IMR-90 (cell line): ENCODE data around the gene PATJ. TPM values are rescaled to one million over a fixed set of nuclear protein-coding genes. Genes with fewer than 3 reads are reported as not detected.
A peak's percentile ranks its signal among the peaks of the same experiment; 100 is the strongest.

Source experiments
- ATAC-seq: fragments of 200-7000 bp; cut with Tn5 transposase; 2 replicates; pipeline ENCODE4 v1.9.1; 2020; ENCODE audit warnings: low read depth, mild to moderate bottlenecking, moderate library complexity
- BruUV-seq: library from RNA; stranded (reverse); fragments of 400-500 nt; replicated peaks from 2 replicates; lab custom pipeline; 2021; lab: Mats Ljungman, UMichigan
- CTCF ChIA-PET: fragments of 300-600 bp; formaldehyde crosslinking; extraction: SDS; loops from one replicate; lab custom pipeline; 2021; ENCODE audit warnings: antibody characterized with exemption; lab: Yijun Ruan, JAX
- POLR2A ChIA-PET: fragments of 300-600 bp; sonication (Branson Sonifier 250); formaldehyde crosslinking; loops from one replicate; lab custom pipeline; 2022; ENCODE audit warnings: antibody characterized with exemption; ENCODE audit not compliant: unreplicated experiment; lab: Charles Lee
- DNase-seq: peaks from one replicate; pipeline ENCODE4 v3.0.0; 2013
- H2AFZ ChIP-seq: replicated peaks from 2 replicates; pipeline ENCODE3; 2013; ENCODE audit warnings: low read length, mild to moderate bottlenecking; ENCODE audit not compliant: poor library complexity
- H2AK5ac ChIP-seq: 2 replicates; pipeline ENCODE4 v1.6.1; 2013; ENCODE audit warnings: low read depth, low read length, inconsistent platforms
- H2AK9ac ChIP-seq: replicated peaks from 2 replicates; pipeline ENCODE3; 2013; ENCODE audit warnings: mild to moderate bottlenecking, low read depth, low read length, moderate library complexity; ENCODE audit not compliant: poor library complexity
- H2BK120ac ChIP-seq: 2 replicates; pipeline ENCODE4 v1.6.1; 2013; ENCODE audit warnings: low read depth, low read length, inconsistent platforms
- H2BK15ac ChIP-seq: 3 replicates; pipeline ENCODE4 v1.6.1; 2013; ENCODE audit warnings: low read depth, low read length, inconsistent platforms
- H2BK20ac ChIP-seq: 2 replicates; pipeline ENCODE4 v1.6.1; 2013; ENCODE audit warnings: low read depth, mild to moderate bottlenecking, inconsistent platforms, low read length, moderate library complexity
- H2BK5ac ChIP-seq: 2 replicates; pipeline ENCODE4 v1.6.1; 2013; ENCODE audit warnings: mild to moderate bottlenecking, low read depth, low read length, inconsistent platforms; ENCODE audit not compliant: poor library complexity, severe bottlenecking
- H3K14ac ChIP-seq: replicated peaks from 2 replicates; pipeline ENCODE4 v1.6.1; 2013; ENCODE audit warnings: low read depth, low read length, inconsistent platforms
- H3K18ac ChIP-seq: 2 replicates; pipeline ENCODE4 v1.6.1; 2013; ENCODE audit warnings: low read depth, low read length, control low read depth
- H3K23ac ChIP-seq: 2 replicates; pipeline ENCODE4 v1.6.1; 2013; ENCODE audit warnings: low read depth, low read length, inconsistent platforms
- H3K27ac ChIP-seq: 2 replicates; pipeline ENCODE4 v1.5.1; 2013; ENCODE audit warnings: mild to moderate bottlenecking, control low read depth, low read length; ENCODE audit not compliant: insufficient read depth
- H3K27me3 ChIP-seq: 2 replicates; pipeline ENCODE4 v1.6.1; 2013; ENCODE audit warnings: low read length; ENCODE audit not compliant: control insufficient read depth, insufficient read depth
- H3K36me3 ChIP-seq: 2 replicates; pipeline ENCODE4 v1.6.1; 2013; ENCODE audit warnings: low read length, mixed read lengths; ENCODE audit not compliant: control insufficient read depth, insufficient read depth
- H3K4ac ChIP-seq: 2 replicates; pipeline ENCODE4 v1.6.1; 2013; ENCODE audit warnings: low read depth, low read length, inconsistent platforms
- H3K4me1 ChIP-seq: 2 replicates; pipeline ENCODE4 v1.6.1; 2013; ENCODE audit warnings: low read length, mixed read lengths; ENCODE audit not compliant: control insufficient read depth, insufficient read depth
- H3K4me2 ChIP-seq: 2 replicates; pipeline ENCODE4 v1.6.1; 2013; ENCODE audit warnings: low read depth, mild to moderate bottlenecking, control low read depth, low read length, moderate library complexity
- H3K4me3 ChIP-seq: 2 replicates; pipeline ENCODE4 v1.5.1; 2013; ENCODE audit warnings: low read depth, mild to moderate bottlenecking, control low read depth, low read length, moderate library complexity; ENCODE audit not compliant: insufficient read depth
- H3K56ac ChIP-seq: 2 replicates; pipeline ENCODE4 v1.6.1; 2013; ENCODE audit warnings: low read length, inconsistent platforms; ENCODE audit not compliant: insufficient read depth; ENCODE audit errors: extremely low read depth
- H3K79me1 ChIP-seq, 2 experiments: 2 replicates each; pipeline ENCODE4 v1.6.1; 2013; ENCODE audit warnings: low read length in 2 of 2, inconsistent platforms in 1 of 2, low read depth in 1 of 2
- H3K9ac ChIP-seq: 2 replicates; pipeline ENCODE4 v1.6.1; 2013; ENCODE audit warnings: low read depth, low read length, control low read depth
- H3K9me1 ChIP-seq: 2 replicates; pipeline ENCODE4 v1.6.1; 2013; ENCODE audit warnings: low read length, inconsistent platforms; ENCODE audit not compliant: insufficient read depth
- H3K9me3 ChIP-seq: 2 replicates; pipeline ENCODE4 v1.6.1; 2013; ENCODE audit warnings: low read length; ENCODE audit not compliant: control insufficient read depth, insufficient read depth
- H4K20me1 ChIP-seq: 2 replicates; pipeline ENCODE4 v1.6.1; 2013; ENCODE audit warnings: low read length, inconsistent platforms; ENCODE audit not compliant: insufficient read depth
- H4K5ac ChIP-seq: 2 replicates; pipeline ENCODE4 v1.6.1; 2013; ENCODE audit warnings: mild to moderate bottlenecking, low read depth, low read length, control low read depth
- H4K8ac ChIP-seq, 2 experiments: 2 replicates each; pipeline ENCODE4 v1.6.1; 2013; ENCODE audit warnings: low read depth in 2 of 2, low read length in 2 of 2, control low read depth in 1 of 2, inconsistent platforms in 1 of 2
- H4K91ac ChIP-seq: 2 replicates; pipeline ENCODE4 v1.6.1; 2013; ENCODE audit warnings: low read depth, low read length, inconsistent platforms; ENCODE audit not compliant: insufficient read depth
- BHLHE40 ChIP-seq: fragments of 150-350 bp; IDR thresholded peaks from 2 replicates; pipeline ENCODE4 v1.6.1; 2016; ENCODE audit warnings: mild to moderate bottlenecking, low read depth, low read length
- CEBPB ChIP-seq: IDR thresholded peaks from 2 replicates; pipeline ENCODE4 v1.6.1; 2012; ENCODE audit warnings: low read depth, low read length, improper control_type of control experiment
- CTCF ChIP-seq: conservative IDR thresholded peaks from 2 replicates; pipeline ENCODE4 v1.5.1; 2012; ENCODE audit warnings: mild to moderate bottlenecking, low read depth, low read length, improper control_type of control experiment
- ELK1 ChIP-seq: fragments of 150-350 bp; IDR thresholded peaks from 2 replicates; pipeline ENCODE4 v1.6.1; 2016; ENCODE audit warnings: low read depth, mild to moderate bottlenecking, low read length, moderate library complexity, borderline replicate concordance
- FOS ChIP-seq: fragments of 150-350 bp; IDR thresholded peaks from 2 replicates; pipeline ENCODE4 v1.6.1; 2016; ENCODE audit warnings: low read depth, low read length
- MAFK ChIP-seq: IDR thresholded peaks from 2 replicates; pipeline ENCODE4 v1.6.1; 2012; ENCODE audit warnings: low read depth, low read length, improper control_type of control experiment
- MAZ ChIP-seq: IDR thresholded peaks from 2 replicates; pipeline ENCODE4 v1.6.1; 2012; ENCODE audit warnings: low read depth, mild to moderate bottlenecking, low read length, improper control_type of control experiment, moderate library complexity, borderline replicate concordance
- POLR2A ChIP-seq: IDR thresholded peaks from 2 replicates; pipeline ENCODE4 v1.6.1; 2012; ENCODE audit warnings: mild to moderate bottlenecking, low read depth, low read length
- RCOR1 ChIP-seq: IDR thresholded peaks from 2 replicates; pipeline ENCODE4 v1.6.1; 2012; ENCODE audit warnings: mild to moderate bottlenecking, low read length, improper control_type of control experiment; ENCODE audit not compliant: insufficient replicate concordance
- WGBS, 2 experiments: methylation state at CpG; one replicate each; pipeline versions ENCODE4 v1.1.5 to v1.1.7; 2013; ENCODE audit warnings: missing lambda C conversion rate in 2 of 2; ENCODE audit not compliant: insufficient read length in 1 of 2; ENCODE audit errors: extremely low coverage in 2 of 2; 5-methylcytosine and 5-hydroxymethylcytosine counted together
- dilution Hi-C: fragments of 300-500 bp; cut with HindIII; formaldehyde crosslinking; loops from one replicate; pipeline ENCODE4 v1.14.3; 2018; ENCODE audit warnings: low sequenced_read_pairs; ENCODE audit not compliant: unreplicated experiment
- in situ Hi-C: fragments of 300-500 bp; cut with MboI; formaldehyde crosslinking; loops from 3 replicates; pipeline ENCODE4 v1.14.3; 2019; ENCODE audit warnings: low sequenced_read_pairs, inconsistent platforms, mixed read lengths
- intact Hi-C: fragments of 100-400 bp; cut with micrococcal nuclease; formaldehyde crosslinking; loops from 2 replicates; pipeline ENCODE4 v1.10.0; 2022
- polyA plus RNA-seq, 3 experiments: library from polyadenylated mRNA; depleted of rRNA; stranded (reverse); fragments of >200 nt; gene quantifications; 2 replicates each; pipeline ENCODE4 v1.2.3, GENCODE V29; 2012; ENCODE audit warnings: low replicate concordance in 1 of 3
- total RNA-seq: library from RNA; depleted of rRNA; stranded (reverse); fragments of >200 nt; gene quantifications from 2 replicates; pipeline ENCODE4 v1.2.3, GENCODE V29; 2012

PATJ gene
- total and polyA plus RNA-seq, 2 of the 4 experiments (the other 2 are of a cell fraction), result 2.0 to 3.4 TPM

GRCh38 chr1:61724506-61724812 lies 17.8 kb upstream of the PATJ start:
- peak overlapping the region; percentile 35; the same call in 1 of the 2 replicates for H2BK120ac ChIP-seq
- H3K4me2 ChIP-seq, result peak overlapping the region; percentile 81
- in situ Hi-C loops, result loop anchor here (5.0 kb wide), 1 partner anchor 118 kb away; no protein-coding TSS in a partner anchor
- H2AK5ac ChIP-seq, result peak overlapping the region; percentile 77
- peak overlapping the region; percentile 87 for H4K5ac ChIP-seq
- DNase-seq (no peak), ATAC-seq (no peak)
- intact Hi-C loops, result no loop called here
- dilution Hi-C loops, result no loop called here
- H4K20me1 ChIP-seq, result no peaks in the 10 kb centered on the region
- H2AFZ ChIP-seq, result peak overlapping the region; percentile 91
- H4K8ac ChIP-seq, result peak overlapping the region; percentile 91 to 92
- H2BK15ac ChIP-seq, result no peak overlapping the region
- H2AK9ac ChIP-seq, result peak overlapping the region; percentile 92
- H3K4me3 ChIP-seq, result peak overlapping the region; percentile 73
- peak overlapping the region; percentile 61 for H2BK5ac ChIP-seq
- H3K9me1 ChIP-seq, result no peaks in the 10 kb centered on the region
- peaks cover 3% of the 10 kb centered on the region; the same call in 1 of the 2 replicates for H3K4me1 ChIP-seq
- TF ChIP-seq RCOR1, result no peak
- no peak for TF ChIP-seq CTCF
- no peak for TF ChIP-seq MAFK
- TF ChIP-seq CEBPB, result no peak
- TF ChIP-seq MAZ, result no peak
- no peak for TF ChIP-seq FOS
- TF ChIP-seq POLR2A, result no peak
- no peak for TF ChIP-seq ELK1
- TF ChIP-seq BHLHE40, result no peak
- H3K14ac ChIP-seq, result peak overlapping the region; percentile 89
- H3K36me3 ChIP-seq, result peaks cover 3% of the 10 kb centered on the region; the same call in 1 of the 2 replicates
- H3K27ac ChIP-seq, result peak overlapping the region; percentile 90
- BruUV-seq, result no TSS peak
- peaks cover 4 to 26% of the 10 kb centered on the region in 2 experiments; a peak in 3 of 4 replicates for H3K79me1 ChIP-seq
- H4K91ac ChIP-seq, result peak overlapping the region; percentile 79
- WGBS, 2 experiments, result no CpG with 5 or more reads among the region's 3 CpGs
- peak overlapping the region; percentile 22; the same call in 1 of the 2 replicates for H3K18ac ChIP-seq
- ChIA-PET POLR2A (no interaction called here), CTCF (no interaction called here)
- peak overlapping the region; percentile 92 for H3K9ac ChIP-seq
- H3K4ac ChIP-seq, result peak overlapping the region; percentile 84
- H2BK20ac ChIP-seq, result no peak overlapping the region
- H3K9me3 ChIP-seq, result no peaks in the 10 kb centered on the region
- H3K56ac ChIP-seq, result peak overlapping the region; percentile 76
- H3K23ac ChIP-seq, result peak overlapping the region; percentile 59; the same call in 1 of the 2 replicates
- no peaks in the 10 kb centered on the region for H3K27me3 ChIP-seq
